Measurements from ENCODE around the gene SLC2A9. TPM values are rescaled to one million over a fixed set of nuclear protein-coding genes. Genes with fewer than 3 reads are reported as not detected.

The SLC2A9 gene
- total RNA-seq, 1 donor from 2014 or later: 3.4 TPM

GRCh38 chr4:9947168-9948062 lies 73.9 kb downstream of the SLC2A9 start:
- Mint-ChIP-seq H3K4me3 (no peak overlapping the region), H3K27ac (no peak overlapping the region)

GRCh38 chr4:9946170-9946569 lies 75.1 kb downstream of the SLC2A9 start:
- Mint-ChIP-seq H3K4me1 (ENCODE audit: low read depth) (no peaks in the 10 kb centered on the region), H3K27ac (no peak overlapping the region), H3K36me3 (ENCODE audit: low read depth) (no peaks in the 10 kb centered on the region), H3K27me3 (ENCODE audit: insufficient read depth) (peaks cover 3% of the 10 kb centered on the region), H3K4me3 (no peak overlapping the region), H3K9me3 (no peaks in the 10 kb centered on the region)
- DNase-seq (ENCODE audit: low spot score): no peak
- intact Hi-C loops (cut with micrococcal nuclease): no loop called here

More at GRCh38 chr4:9947168-9948062, 73.9 kb downstream of the SLC2A9 start:
- no peak for DNase-seq (ENCODE audit: low spot score)
- intact Hi-C loops (cut with micrococcal nuclease): no loop called here
- Mint-ChIP-seq H3K4me1 (ENCODE audit: low read depth) (no peaks in the 10 kb centered on the region), H3K36me3 (ENCODE audit: low read depth) (no peaks in the 10 kb centered on the region), H3K27me3 (ENCODE audit: insufficient read depth) (peaks cover 5% of the 10 kb centered on the region), H3K9me3 (no peaks in the 10 kb centered on the region)

GRCh38 chr4:9944431-9945425 lies 76.6 kb downstream of the SLC2A9 start:
- intact Hi-C loops (cut with micrococcal nuclease): no loop called here
- no peaks in the 10 kb centered on the region for H3K9me3 Mint-ChIP-seq
- DNase-seq (ENCODE audit: low spot score): no peak
- H3K4me3 Mint-ChIP-seq: no peak overlapping the region
- no peak overlapping the region for H3K27ac Mint-ChIP-seq
- H3K27me3 Mint-ChIP-seq (ENCODE audit: insufficient read depth): no peaks in the 10 kb centered on the region
- H3K4me1 Mint-ChIP-seq (ENCODE audit: low read depth): no peaks in the 10 kb centered on the region
- no peaks in the 10 kb centered on the region for H3K36me3 Mint-ChIP-seq (ENCODE audit: low read depth)

GRCh38 chr4:9943761-9944160 lies 77.5 kb downstream of the SLC2A9 start:
- no peak overlapping the region for H3K27ac Mint-ChIP-seq
- intact Hi-C loops (cut with micrococcal nuclease): no loop called here
- no peak for DNase-seq (ENCODE audit: low spot score)
- H3K9me3 Mint-ChIP-seq: no peaks in the 10 kb centered on the region
- H3K27me3 Mint-ChIP-seq (ENCODE audit: insufficient read depth): no peaks in the 10 kb centered on the region
- no peaks in the 10 kb centered on the region for H3K36me3 Mint-ChIP-seq (ENCODE audit: low read depth)
- H3K4me1 Mint-ChIP-seq (ENCODE audit: low read depth): no peaks in the 10 kb centered on the region
- no peak overlapping the region for H3K4me3 Mint-ChIP-seq

GRCh38 chr4:9942921-9943600 lies 78.2 kb downstream of the SLC2A9 start:
- Mint-ChIP-seq H3K27me3 (ENCODE audit: insufficient read depth) (no peaks in the 10 kb centered on the region), H3K27ac (no peak overlapping the region), H3K4me3 (no peak overlapping the region), H3K36me3 (ENCODE audit: low read depth) (no peaks in the 10 kb centered on the region), H3K4me1 (ENCODE audit: low read depth) (no peaks in the 10 kb centered on the region), H3K9me3 (no peaks in the 10 kb centered on the region)
- DNase-seq (ENCODE audit: low spot score): no peak
- intact Hi-C loops (cut with micrococcal nuclease): no loop called here

- Mint-ChIP-seq H3K27ac (no peak overlapping the region), H3K4me3 (no peak overlapping the region), H3K9me3 (no peaks in the 10 kb centered on the region), H3K4me1 (ENCODE audit: low read depth) (no peaks in the 10 kb centered on the region), H3K36me3 (ENCODE audit: low read depth) (no peaks in the 10 kb centered on the region), H3K27me3 (ENCODE audit: insufficient read depth) (no peaks in the 10 kb centered on the region)
- no peak for DNase-seq (ENCODE audit: low spot score)
- intact Hi-C loops (cut with micrococcal nuclease): no loop called here
Measured at GRCh38 chr4:9942139-9942538, 79.2 kb downstream of the SLC2A9 start.

GRCh38 chr4:9940041-9940440 lies 81.3 kb downstream of the SLC2A9 start:
- H3K4me3 Mint-ChIP-seq: no peak overlapping the region
- H3K4me1 Mint-ChIP-seq (ENCODE audit: low read depth): no peaks in the 10 kb centered on the region
- no peaks in the 10 kb centered on the region for H3K9me3 Mint-ChIP-seq
- no peaks in the 10 kb centered on the region for H3K36me3 Mint-ChIP-seq (ENCODE audit: low read depth)
- DNase-seq (ENCODE audit: low spot score): no peak
- intact Hi-C loops (cut with micrococcal nuclease): no loop called here
- H3K27me3 Mint-ChIP-seq (ENCODE audit: insufficient read depth): no peaks in the 10 kb centered on the region
- no peak overlapping the region for H3K27ac Mint-ChIP-seq

- H3K36me3 Mint-ChIP-seq (ENCODE audit: low read depth): no peaks in the 10 kb centered on the region
- H3K27ac Mint-ChIP-seq: no peak overlapping the region
- no peaks in the 10 kb centered on the region for H3K9me3 Mint-ChIP-seq
- no peaks in the 10 kb centered on the region for H3K4me1 Mint-ChIP-seq (ENCODE audit: low read depth)
- DNase-seq (ENCODE audit: low spot score): no peak
- H3K27me3 Mint-ChIP-seq (ENCODE audit: insufficient read depth): peaks cover 2% of the 10 kb centered on the region
- intact Hi-C loops (cut with micrococcal nuclease): no loop called here
- no peak overlapping the region for H3K4me3 Mint-ChIP-seq
Measured at GRCh38 chr4:9938933-9939332, 82.4 kb downstream of the SLC2A9 start.

GRCh38 chr4:9937078-9937477 lies 84.2 kb downstream of the SLC2A9 start:
- no peaks in the 10 kb centered on the region for H3K4me1 Mint-ChIP-seq (ENCODE audit: low read depth)
- H3K27me3 Mint-ChIP-seq (ENCODE audit: insufficient read depth): peaks cover 2% of the 10 kb centered on the region
- no peak for DNase-seq (ENCODE audit: low spot score)
- no peak overlapping the region for H3K4me3 Mint-ChIP-seq
- peak overlapping the region; percentile 21 for H3K27ac Mint-ChIP-seq
- no peaks in the 10 kb centered on the region for H3K9me3 Mint-ChIP-seq
- H3K36me3 Mint-ChIP-seq (ENCODE audit: low read depth): no peaks in the 10 kb centered on the region
- intact Hi-C loops (cut with micrococcal nuclease): no loop called here

GRCh38 chr4:9936129-9936644 lies 85.1 kb downstream of the SLC2A9 start:
- Mint-ChIP-seq H3K4me3 (no peak overlapping the region), H3K9me3 (no peaks in the 10 kb centered on the region), H3K36me3 (ENCODE audit: low read depth) (no peaks in the 10 kb centered on the region), H3K27me3 (ENCODE audit: insufficient read depth) (peaks cover 2% of the 10 kb centered on the region), H3K27ac (no peak overlapping the region), H3K4me1 (ENCODE audit: low read depth) (no peaks in the 10 kb centered on the region)
- no peak for DNase-seq (ENCODE audit: low spot score)
- intact Hi-C loops (cut with micrococcal nuclease): no loop called here

- Mint-ChIP-seq H3K9me3 (no peaks in the 10 kb centered on the region), H3K27ac (no peak overlapping the region), H3K4me1 (ENCODE audit: low read depth) (no peaks in the 10 kb centered on the region), H3K36me3 (ENCODE audit: low read depth) (no peaks in the 10 kb centered on the region), H3K27me3 (ENCODE audit: insufficient read depth) (peaks cover 4% of the 10 kb centered on the region), H3K4me3 (no peak overlapping the region)
- intact Hi-C loops (cut with micrococcal nuclease): no loop called here
- DNase-seq (ENCODE audit: low spot score): no peak
Measured at GRCh38 chr4:9933956-9934355, 87.3 kb downstream of the SLC2A9 start.

- DNase-seq (ENCODE audit: low spot score): no peak
- Mint-ChIP-seq H3K27ac (no peak overlapping the region), H3K9me3 (no peaks in the 10 kb centered on the region), H3K27me3 (ENCODE audit: insufficient read depth) (peaks cover 4% of the 10 kb centered on the region), H3K4me1 (ENCODE audit: low read depth) (no peaks in the 10 kb centered on the region), H3K36me3 (ENCODE audit: low read depth) (no peaks in the 10 kb centered on the region), H3K4me3 (no peak overlapping the region)
- intact Hi-C loops (cut with micrococcal nuclease): no loop called here
Measured at GRCh38 chr4:9933184-9933583, 88.1 kb downstream of the SLC2A9 start.
